ENCODE data around the gene TLE5. TPM values are rescaled to one million over a fixed set of nuclear protein-coding genes. Genes with fewer than 3 reads are reported as not detected.

TLE5 gene
- total and polyA plus RNA-seq, 2 experiments from 2014 or later = 487 to 612 TPM

- Histone ChIP-seq H3K4me1 (ENCODE audit: low read depth) (peaks cover 14% of the 10 kb centered on the region), H3K4me3 (no peak overlapping the region), H3K9me3 (ENCODE audit: low read depth) (no peaks in the 10 kb centered on the region), H3K27ac (peak overlapping the region; percentile 23), H3K27me3 (no peaks in the 10 kb centered on the region), H3K36me3 (no peaks in the 10 kb centered on the region)
- DNase-seq (ENCODE audit: low read depth in 1 of 2, low spot score in 1 of 2) = no peak
- TF ChIP-seq CTCF (IDR thresholded peaks at IDR 0.05; ENCODE audit: low read depth, low read length) = no peak
These were observed 38.7 kb upstream of the TLE5 start for GRCh38 chr19:3100747-3101730.

GRCh38 chr19:3100331-3100730 is 38.0 kb upstream of the TLE5 start:
- H3K4me3 ChIP-seq = no peak overlapping the region
- H3K4me1 ChIP-seq (ENCODE audit: low read depth) = peaks cover 20% of the 10 kb centered on the region
- H3K36me3 ChIP-seq = no peaks in the 10 kb centered on the region
- no peaks in the 10 kb centered on the region for H3K9me3 ChIP-seq (ENCODE audit: low read depth)
- H3K27me3 ChIP-seq = no peaks in the 10 kb centered on the region
- DNase-seq (ENCODE audit: low read depth in 1 of 2, low spot score in 1 of 2) = no peak
- H3K27ac ChIP-seq = peak overlapping the region; percentile 23
- no peak for TF ChIP-seq CTCF (IDR thresholded peaks at IDR 0.05; ENCODE audit: low read depth, low read length)

- Histone ChIP-seq H3K4me1 (ENCODE audit: low read depth) (peaks cover 20% of the 10 kb centered on the region), H3K27ac (no peak overlapping the region), H3K36me3 (no peaks in the 10 kb centered on the region)
These were observed 37.3 kb upstream of the TLE5 start for GRCh38 chr19:3099347-3100145.

GRCh38 chr19:3098515-3099346 is 36.4 kb upstream of the TLE5 start:
- peak in 1 of 2 donors; percentile 26 for DNase-seq (ENCODE audit: low read depth in 1 of 2, low spot score in 1 of 2)
- Histone ChIP-seq H3K36me3 (no peaks in the 10 kb centered on the region), H3K4me1 (ENCODE audit: low read depth) (peaks cover 20% of the 10 kb centered on the region), H3K4me3 (no peak overlapping the region), H3K27ac (peak overlapping the region; percentile 39), H3K9me3 (ENCODE audit: low read depth) (no peaks in the 10 kb centered on the region), H3K27me3 (no peaks in the 10 kb centered on the region)
- TF ChIP-seq CTCF (IDR thresholded peaks at IDR 0.05; ENCODE audit: low read depth, low read length) = no peak

More at GRCh38 chr19:3099347-3100145, 37.3 kb upstream of the TLE5 start:
- DNase-seq (ENCODE audit: low read depth in 1 of 2, low spot score in 1 of 2) = no peak
- TF ChIP-seq CTCF (IDR thresholded peaks at IDR 0.05; ENCODE audit: low read depth, low read length) = no peak
- no peaks in the 10 kb centered on the region for H3K9me3 ChIP-seq (ENCODE audit: low read depth)
- H3K27me3 ChIP-seq = no peaks in the 10 kb centered on the region
- no peak overlapping the region for H3K4me3 ChIP-seq

DNA sequence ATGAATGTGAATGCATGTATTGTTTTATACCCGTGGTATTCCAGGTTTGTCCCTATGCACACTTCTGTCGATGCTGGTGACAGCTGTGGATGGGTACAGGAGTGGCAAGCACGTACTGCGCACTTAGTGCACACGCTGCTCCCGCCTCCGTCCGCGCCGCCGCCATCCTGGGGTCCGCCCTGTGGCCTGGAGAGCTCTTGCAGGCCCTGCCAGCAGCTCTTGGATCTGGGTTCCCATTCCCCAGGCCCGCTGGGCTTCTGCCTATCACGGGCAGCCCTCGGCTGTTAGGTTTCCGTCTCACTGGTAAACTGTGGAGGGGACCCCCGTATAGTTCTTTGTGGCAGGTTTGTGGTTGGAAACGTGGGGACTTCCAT is 35.8 kb upstream of the TLE5 start:
- Histone ChIP-seq H3K4me3 (no peak overlapping the region), H3K36me3 (no peaks in the 10 kb centered on the region), H3K4me1 (ENCODE audit: low read depth) (peaks cover 20% of the 10 kb centered on the region), H3K9me3 (ENCODE audit: low read depth) (no peaks in the 10 kb centered on the region), H3K27ac (peak overlapping the region; percentile 39), H3K27me3 (no peaks in the 10 kb centered on the region)
- DNase-seq (ENCODE audit: low read depth in 1 of 2, low spot score in 1 of 2) = no peak
- no peak for TF ChIP-seq CTCF (IDR thresholded peaks at IDR 0.05; ENCODE audit: low read depth, low read length)
